Stomach (tissue), 9 donors: ENCODE data around the gene CBFB. TPM values are rescaled to one million over a fixed set of nuclear protein-coding genes. Genes with fewer than 3 reads are reported as not detected.

Experiments used
- DNase-seq, 2 donors: peaks; one replicate each; pipeline versions ENCODE4 v3.0.0 to v3.0.0-alpha.2; 2013 to 2019
- H3K27ac ChIP-seq, 5 donors: fragments of 200-600 bp in 4 of 5; sonication (generic) in 4 of 5; one replicate each; pipeline ENCODE4 v1.5.1; 2013 to 2019; ENCODE audit warnings: mild to moderate bottlenecking in 1 of 5, moderate library complexity in 1 of 5
- H3K27me3 ChIP-seq, 3 donors: fragments of 200-600 bp; sonication (generic); one replicate each; pipeline ENCODE4 v1.5.1; 2017 to 2019; ENCODE audit warnings: mixed run types in 1 of 3
- H3K36me3 ChIP-seq, 4 donors: fragments of 200-600 bp; sonication (generic); 1 replicate in 3 of 4; 2 replicates in 1 of 4; pipeline ENCODE4 v1.5.1; 2016 to 2019
- H3K4me1 ChIP-seq, 4 donors: fragments of 200-600 bp; sonication (generic); one replicate each; pipeline ENCODE4 v1.5.1; 2016 to 2019
- H3K4me3 ChIP-seq, 4 donors: fragments of 200-600 bp; sonication (generic) in 3 of 4; one replicate each; pipeline ENCODE4 v1.5.1; 2016 to 2019; ENCODE audit warnings: mild to moderate bottlenecking in 1 of 4
- H3K9me3 ChIP-seq, 4 donors: fragments of 200-600 bp; sonication (generic); one replicate each; pipeline ENCODE4 v1.5.1; 2016 to 2019
- CTCF ChIP-seq, 7 experiments: fragments of 450-650 bp in 4 of 7; fragments of 200-600 bp in 3 of 7; sonication (generic) in 3 of 7; IDR thresholded peaks; one replicate each; pipeline ENCODE4 v1.5.1; 2016 to 2019; ENCODE audit warnings: antibody characterized with exemption in 7 of 7, control low read depth in 2 of 7, mild to moderate bottlenecking in 1 of 7
- EP300 ChIP-seq: sonication (generic); formaldehyde crosslinking; IDR thresholded peaks from one replicate; pipeline ENCODE4 v1.6.1; 2017; ENCODE audit warnings: antibody characterized with exemption
- POLR2A ChIP-seq, 4 donors: fragments of 450-650 bp; IDR thresholded peaks; one replicate each; pipeline ENCODE4 v1.6.1; 2016; ENCODE audit warnings: antibody characterized with exemption in 4 of 4, control low read depth in 2 of 4, mild to moderate bottlenecking in 1 of 4, moderate library complexity in 1 of 4
- POLR2AphosphoS5 ChIP-seq, 3 donors: sonication (generic); formaldehyde crosslinking; IDR thresholded peaks; one replicate each; pipeline ENCODE4 v1.6.1; 2016; ENCODE audit warnings: antibody characterized with exemption in 3 of 3
- WGBS, 5 donors: extraction: QIAGEN DNeasy Blood & Tissue Kit in 3 of 5; methylation state at CpG; one replicate each; pipeline versions ENCODE4 v1.1.5 to v1.1.7; 2013 to 2018; 5-methylcytosine and 5-hydroxymethylcytosine counted together
- intact Hi-C: fragments of 100-400 bp; cut with DNase I; formaldehyde crosslinking; loops from one replicate; pipeline ENCODE4 v1.15.1; 2023; ENCODE audit warnings: low total_unique reads
- polyA plus RNA-seq, 3 donors: library from polyadenylated mRNA; stranded (reverse); fragments of 200-250 nt; gene quantifications; one replicate each; pipeline ENCODE4 v1.2.3, GENCODE V29; 2013
- total RNA-seq, 5 donors: library from RNA; depleted of rRNA; stranded (reverse); fragments of >200 nt; gene quantifications; one replicate each; pipeline versions ENCODE4 v1.1.0 to v1.2.3, GENCODE V29; 2014 to 2016
- donor health status: healthy with polysubstance abuse.
- donor health status: Bipolar disorder and iron deficiency.
- donor health status: healthy.

CBFB gene
- total and polyA plus RNA-seq, 8 donors: 4.1 to 68.1 (median 17.6) TPM

- no peak overlapping the region for H3K4me3 ChIP-seq
- H3K4me1 ChIP-seq: no peaks in the 10 kb centered on the region
- no peak for DNase-seq
- H3K27me3 ChIP-seq: no peaks in the 10 kb centered on the region
- no peaks in the 10 kb centered on the region for H3K9me3 ChIP-seq
- peaks cover 20 to 96% (median 84%) of the 10 kb centered on the region in 4 donors for H3K36me3 ChIP-seq
- H3K27ac ChIP-seq: no peak overlapping the region
- TF ChIP-seq POLR2A (IDR thresholded peaks at IDR 0.05) (no peak), EP300 (no peak)
- intact Hi-C loops: no loop called here
- whole genome bisulfite sequencing, 5 donors: 90 to 100% (median 96%) methylated on average over 3 of the region's 3 CpGs
Observed at GRCh38 chr16:67128887-67129286, 99.9 kb downstream of the CBFB start.

GRCh38 chr16:67129422-67129821 lies 100.5 kb downstream of the CBFB start:
- DNase-seq: no peak
- intact Hi-C loops: no loop called here
- Histone ChIP-seq H3K4me1 (no peaks in the 10 kb centered on the region), H3K27me3 (no peaks in the 10 kb centered on the region), H3K9me3 (no peaks in the 10 kb centered on the region), H3K4me3 (no peak overlapping the region), H3K27ac (no peak overlapping the region), H3K36me3 (peaks cover 25 to 96% (median 84%) of the 10 kb centered on the region in 4 donors)
- 92 to 100% (median 97%) methylated on average over 2 to 3 of the region's 3 CpGs for WGBS, 5 donors
- no peak for TF ChIP-seq CTCF (IDR thresholded peaks at IDR 0.05)
- TF ChIP-seq EP300: no peak
- TF ChIP-seq POLR2A (IDR thresholded peaks at IDR 0.05): no peak
- TF ChIP-seq POLR2AphosphoS5 (IDR thresholded peaks at IDR 0.05): no peak

- TF ChIP-seq EP300: no peak
- no peak for TF ChIP-seq CTCF (IDR thresholded peaks at IDR 0.05)
- TF ChIP-seq POLR2AphosphoS5 (IDR thresholded peaks at IDR 0.05): no peak
- TF ChIP-seq POLR2A (IDR thresholded peaks at IDR 0.05): no peak
- H3K36me3 ChIP-seq: peaks cover 73 to 100% (median 99%) of the 10 kb centered on the region in 4 donors
Observed at GRCh38 chr16:67137605-67138004, 108.7 kb downstream of the CBFB start.

DNA sequence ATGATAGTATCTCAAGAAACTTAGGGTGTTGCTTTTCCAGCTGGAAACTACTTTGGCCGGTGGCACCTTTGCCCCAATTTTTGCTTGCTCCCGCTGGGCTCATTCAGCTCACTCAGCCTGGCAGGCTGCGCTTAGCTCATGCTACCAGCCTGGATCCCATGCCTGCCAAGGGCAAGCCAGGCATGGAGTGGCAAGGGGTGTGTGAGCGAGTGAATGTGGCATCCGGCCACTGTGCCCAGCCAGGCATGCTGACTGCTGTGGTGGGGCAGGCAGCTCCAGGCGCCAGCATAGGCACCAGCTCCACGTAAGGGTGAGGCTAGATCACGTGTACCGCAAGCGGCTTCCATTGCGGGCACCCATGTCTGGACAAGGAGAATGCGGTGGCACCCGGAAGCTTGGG lies 112.4 kb downstream of the CBFB start:
- DNase-seq: no peak
- H3K27me3 ChIP-seq: no peaks in the 10 kb centered on the region
- H3K27ac ChIP-seq: no peak overlapping the region
- intact Hi-C loops: no loop called here
- TF ChIP-seq CTCF (IDR thresholded peaks at IDR 0.05) (no peak), POLR2AphosphoS5 (IDR thresholded peaks at IDR 0.05) (no peak), POLR2A (IDR thresholded peaks at IDR 0.05) (no peak), EP300 (no peak)
- no peaks in the 10 kb centered on the region for H3K4me1 ChIP-seq
- no peaks in the 10 kb centered on the region for H3K9me3 ChIP-seq
- peaks cover 64 to 100% (median 99%) of the 10 kb centered on the region in 4 donors for H3K36me3 ChIP-seq
- no peak overlapping the region for H3K4me3 ChIP-seq
- WGBS, 5 donors: 92 to 98% (median 96%) methylated on average over 7 to 13 of the region's 13 CpGs

More at GRCh38 chr16:67137605-67138004, 108.7 kb downstream of the CBFB start:
- Histone ChIP-seq H3K4me1 (no peaks in the 10 kb centered on the region), H3K27me3 (no peaks in the 10 kb centered on the region), H3K4me3 (no peak overlapping the region), H3K27ac (no peak overlapping the region), H3K9me3 (no peaks in the 10 kb centered on the region)
- DNase-seq: no peak
- 48 to 60% (median 53%) methylated on average over 3 of the region's 3 CpGs for WGBS, 5 donors
- intact Hi-C loops: no loop called here

- Histone ChIP-seq H3K36me3 (peaks cover 67 to 100% (median 99%) of the 10 kb centered on the region in 4 donors), H3K27me3 (no peaks in the 10 kb centered on the region), H3K9me3 (no peaks in the 10 kb centered on the region), H3K4me3 (no peak overlapping the region), H3K4me1 (no peaks in the 10 kb centered on the region), H3K27ac (no peak overlapping the region)
- TF ChIP-seq POLR2A (IDR thresholded peaks at IDR 0.05): no peak
- no peak for TF ChIP-seq CTCF (IDR thresholded peaks at IDR 0.05)
- TF ChIP-seq POLR2AphosphoS5 (IDR thresholded peaks at IDR 0.05): no peak
- no peak for TF ChIP-seq EP300
- DNase-seq: no peak
- WGBS, 5 donors: 92 to 95% (median 93%) methylated on average over 2 to 9 of the region's 9 CpGs
- intact Hi-C loops: no loop called here
Observed at GRCh38 chr16:67142342-67142741, 113.4 kb downstream of the CBFB start.
